SU-DHL-6 (cell line): ENCODE results near the gene TESPA1.

Experiments used
- CTCF ChIP-seq: fragments of 200-600 bp; sonication (generic); IDR thresholded peaks from one replicate; pipeline ENCODE4 v1.5.1; 2017; ENCODE audit warnings: antibody characterized with exemption, mild to moderate bottlenecking, low read length, moderate library complexity; ENCODE audit not compliant: insufficient read depth, poor library complexity, severe bottlenecking
- EZH2phosphoT487 ChIP-seq: fragments of 200-600 bp; sonication (generic), shearing (Covaris generic); conservative IDR thresholded peaks from 2 replicates; pipeline ENCODE4 v1.6.1; 2018; ENCODE audit warnings: mild to moderate bottlenecking, antibody characterized with exemption, low read length, moderate library complexity, mixed read lengths

DNA sequence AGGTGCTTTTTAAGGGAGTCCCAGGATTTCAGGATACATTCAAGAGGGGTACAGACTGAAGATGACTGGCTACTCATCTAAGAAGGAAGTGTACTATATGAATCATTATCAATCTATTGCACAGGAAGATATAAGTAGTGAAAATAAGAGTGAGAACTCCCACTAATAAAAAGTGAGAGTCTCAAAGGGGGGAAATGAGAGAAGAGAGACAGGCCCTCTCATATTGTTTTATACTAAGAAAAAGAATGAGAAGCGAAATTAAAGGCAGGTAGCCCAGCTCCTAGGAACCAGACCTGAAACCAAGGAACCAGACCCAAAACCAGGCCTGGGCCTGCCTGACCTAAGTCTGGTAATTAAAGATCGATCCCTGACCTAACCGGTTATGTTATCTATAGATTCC, 54.6 kb downstream of the TESPA1 start:
- TF ChIP-seq CTCF, result no peak
- no peak for TF ChIP-seq EZH2phosphoT487
